ENCODE results near the gene FOXF1. TPM values are rescaled to one million over a fixed set of nuclear protein-coding genes. Genes with fewer than 3 reads are reported as not detected.

Gene FOXF1
- total and polyA plus RNA-seq, 2 of the 13 experiments (the other 11 are each of a cell fraction or from before 2014, with no cell fraction given), result not detected

- CTCF ChIA-PET (ENCODE audit: low intra/inter-chr PET ratio, low total read pairs), result no interaction called here
- H3K4me2 ChIP-seq (ENCODE audit: low read depth, low read length), result no peak overlapping the region
- H4K20me1 ChIP-seq (ENCODE audit: insufficient read depth, low read length), result no peaks in the 10 kb centered on the region; the same call in 1 of the 2 replicates
- ATAC-seq (no peak), FAIRE-seq (no peak), DNase-seq (ENCODE audit: low spot score) (no peak)
- peaks cover 9% of the 10 kb centered on the region; the same call in 1 of the 2 replicates for H3K4me1 ChIP-seq (ENCODE audit: insufficient read depth, low read length)
- H3K79me2 ChIP-seq (ENCODE audit: insufficient read depth, low read length), result no peaks in the 10 kb centered on the region
- no TSS peak for BruUV-seq (replicated peaks)
- H2AFZ ChIP-seq (ENCODE audit: low read length), result no peak overlapping the region
- H3K9ac ChIP-seq (ENCODE audit: insufficient read depth, low read depth, low read length), result no peak overlapping the region
- H3K36me3 ChIP-seq (replicated peaks in 1 of 2; ENCODE audit: control insufficient read depth in 1 of 2, insufficient read depth in 2 of 2, low read length in 2 of 2), result no peaks in the 10 kb centered on the region
- H3K27me3 ChIP-seq (ENCODE audit: control insufficient read depth in 1 of 2, insufficient read depth in 2 of 2, low read length in 2 of 2), result peaks cover 31 to 92% of the 10 kb centered on the region in 2 experiments
- H3K27ac ChIP-seq (ENCODE audit: extremely low read length, insufficient read depth, low read length), result no peak overlapping the region
- no peaks in the 10 kb centered on the region for H3K9me3 ChIP-seq (ENCODE audit: low read length)
- POLR2A ChIA-PET, result no interaction called here
- no peak overlapping the region for H3K4me3 ChIP-seq (replicated peaks in 1 of 3; ENCODE audit: insufficient read depth in 1 of 3, low read depth in 2 of 3, low read length in 3 of 3)
- 7% methylated on average over 23 of the region's 27 CpGs for WGBS (ENCODE audit: low lambda C conversion rate)
- TF ChIP-seq ZBTB39 (CRISPR knock-in tag; IDR thresholded peaks at IDR 0.05), result no peak
- peak; percentile 96 for TF ChIP-seq EZH2 (conservative IDR thresholded peaks at IDR 0.05; ENCODE audit: low read depth, low read length)
- no peak for TF ChIP-seq NAIF1 (CRISPR knock-in tag; IDR thresholded peaks at IDR 0.05; ENCODE audit: borderline replicate concordance)
- TF ChIP-seq NFE2L2 (IDR thresholded peaks at IDR 0.05; ENCODE audit: low read length), result no peak
- intact Hi-C loops (cut with micrococcal nuclease; ENCODE audit: unreplicated experiment) (no loop called here), in situ Hi-C loops (cut with HindIII; ENCODE audit: extremely low pct_ligation_motif_present, low pct_unique_long_range_greater_than_20kb) (loop anchor here (25.0 kb wide), 1 partner anchor 694 kb away; no protein-coding TSS in a partner anchor)
Measured at GRCh38 chr16:86505899-86506864, 4.1 kb upstream of the FOXF1 start.

Data from HepG2 (cell line).